Measurements from ENCODE around the gene CYP51A1.

GRCh38 chr7:92133133-92133736 lies 1.0 kb downstream of the CYP51A1 start:
- no peak for TF ChIP-seq CTCF (IDR thresholded peaks at IDR 0.05)
- no peak for TF ChIP-seq POLR2AphosphoS5 (IDR thresholded peaks at IDR 0.05)

Measured in stomach (tissue), 4 donors.